ENCODE results near the gene ARFGEF2.
A peak's percentile ranks its signal among the peaks of the same experiment; 100 is the strongest.

Gene ARFGEF2

DNA sequence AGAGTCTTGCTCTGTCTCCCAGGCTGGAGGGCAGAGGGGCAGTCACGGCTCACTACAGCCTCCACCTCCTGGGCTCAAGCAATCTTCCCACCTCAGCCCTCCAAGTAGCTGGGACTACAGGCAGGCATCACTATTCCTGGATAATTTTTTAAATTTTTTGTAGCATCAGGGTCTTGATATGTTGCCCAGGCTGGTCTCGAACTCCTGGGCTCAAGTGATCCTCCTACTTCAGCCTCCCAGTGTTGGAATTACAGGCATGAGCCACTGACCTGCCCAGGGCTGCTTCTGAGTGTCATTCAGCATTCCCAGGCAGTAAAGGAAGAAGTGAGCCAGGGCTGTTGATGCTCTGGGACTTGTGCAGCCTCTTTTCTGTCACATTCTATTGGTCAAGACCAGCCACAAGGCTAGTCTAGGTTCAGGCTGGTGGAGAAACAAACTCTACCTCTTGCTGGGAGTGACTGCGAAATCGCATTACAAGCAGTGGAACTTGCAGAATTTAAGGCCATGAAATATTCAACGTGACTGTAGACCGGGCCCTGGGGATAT lies 2.1 kb upstream of the ARFGEF2 start:
- H3K36me3 ChIP-seq (ENCODE audit: control insufficient read depth, insufficient read depth, low read length) = no peaks in the 10 kb centered on the region
- WGBS, 2 experiments (ENCODE audit: insufficient coverage in 2 of 2) = 82 to 92% methylated on average over 6 of the region's 6 CpGs
- peaks cover 14% of the 10 kb centered on the region for H3K4me1 ChIP-seq (ENCODE audit: control insufficient read depth, insufficient read depth, low read length, poor library complexity, severe bottlenecking)
- no peaks in the 10 kb centered on the region for H3K9me3 ChIP-seq (ENCODE audit: control insufficient read depth, low read length)
- no peak overlapping the region for H3K27ac ChIP-seq (ENCODE audit: low read depth, low read length, severe bottlenecking)
- H3K4me3 ChIP-seq (ENCODE audit: extremely low read depth, insufficient read depth, low read length, poor library complexity, severe bottlenecking) = no peak overlapping the region

GRCh38 chr20:48919882-48920526 lies 1.5 kb upstream of the ARFGEF2 start:
- Histone ChIP-seq H3K4me3 (ENCODE audit: extremely low read depth, insufficient read depth, low read length, poor library complexity, severe bottlenecking) (no peak overlapping the region), H3K9me3 (ENCODE audit: control insufficient read depth, low read length) (no peaks in the 10 kb centered on the region), H3K36me3 (ENCODE audit: control insufficient read depth, insufficient read depth, low read length) (no peaks in the 10 kb centered on the region), H3K27ac (ENCODE audit: low read depth, low read length, severe bottlenecking) (no peak overlapping the region), H3K4me1 (ENCODE audit: control insufficient read depth, insufficient read depth, low read length, poor library complexity, severe bottlenecking) (peaks cover 14% of the 10 kb centered on the region)
- 57 to 78% methylated on average over 4 of the region's 5 CpGs for WGBS, 2 experiments (ENCODE audit: insufficient coverage in 2 of 2)

DNA sequence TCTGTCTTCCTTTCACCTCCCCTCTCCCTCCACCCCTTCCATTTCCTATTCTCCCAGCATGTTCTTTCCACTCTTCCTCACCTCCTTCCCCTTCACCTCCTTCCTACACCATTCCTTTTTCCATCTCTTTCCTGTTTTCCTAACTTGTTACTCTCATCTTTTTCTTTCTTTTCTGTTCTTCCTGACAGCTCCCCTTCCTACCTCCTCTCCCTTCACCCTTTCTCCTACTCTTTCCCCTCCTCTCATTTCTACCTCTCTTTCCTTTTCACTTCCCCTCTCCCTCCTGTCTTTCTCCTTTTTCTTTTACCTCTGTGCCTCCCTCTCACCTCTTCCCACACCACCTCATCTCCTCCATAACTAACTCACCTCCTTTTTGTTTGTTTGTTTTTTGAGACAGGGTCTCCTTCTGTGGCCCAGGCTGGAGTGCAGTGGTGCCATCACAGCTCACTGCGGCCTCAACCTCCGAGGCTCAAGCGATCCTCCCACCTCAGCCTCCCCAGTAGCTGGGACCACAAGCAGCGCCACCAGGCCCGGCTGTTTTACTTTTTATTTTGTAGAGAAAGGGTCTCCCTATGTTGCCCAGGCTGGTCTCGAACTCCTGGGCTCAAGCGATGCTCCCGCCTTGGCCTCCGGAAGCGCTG lies 864 bp upstream of the ARFGEF2 start:
- Histone ChIP-seq H3K4me1 (ENCODE audit: control insufficient read depth, insufficient read depth, low read length, poor library complexity, severe bottlenecking) (peaks cover 14% of the 10 kb centered on the region), H3K36me3 (ENCODE audit: control insufficient read depth, insufficient read depth, low read length) (no peaks in the 10 kb centered on the region), H3K9me3 (ENCODE audit: control insufficient read depth, low read length) (no peaks in the 10 kb centered on the region), H3K4me3 (ENCODE audit: extremely low read depth, insufficient read depth, low read length, poor library complexity, severe bottlenecking) (peak overlapping the region; percentile 80), H3K27ac (ENCODE audit: low read depth, low read length, severe bottlenecking) (peak overlapping the region; percentile 98)
- WGBS, 2 experiments (ENCODE audit: insufficient coverage in 2 of 2) = 22 to 29% methylated on average over 8 of the region's 10 CpGs

DNA sequence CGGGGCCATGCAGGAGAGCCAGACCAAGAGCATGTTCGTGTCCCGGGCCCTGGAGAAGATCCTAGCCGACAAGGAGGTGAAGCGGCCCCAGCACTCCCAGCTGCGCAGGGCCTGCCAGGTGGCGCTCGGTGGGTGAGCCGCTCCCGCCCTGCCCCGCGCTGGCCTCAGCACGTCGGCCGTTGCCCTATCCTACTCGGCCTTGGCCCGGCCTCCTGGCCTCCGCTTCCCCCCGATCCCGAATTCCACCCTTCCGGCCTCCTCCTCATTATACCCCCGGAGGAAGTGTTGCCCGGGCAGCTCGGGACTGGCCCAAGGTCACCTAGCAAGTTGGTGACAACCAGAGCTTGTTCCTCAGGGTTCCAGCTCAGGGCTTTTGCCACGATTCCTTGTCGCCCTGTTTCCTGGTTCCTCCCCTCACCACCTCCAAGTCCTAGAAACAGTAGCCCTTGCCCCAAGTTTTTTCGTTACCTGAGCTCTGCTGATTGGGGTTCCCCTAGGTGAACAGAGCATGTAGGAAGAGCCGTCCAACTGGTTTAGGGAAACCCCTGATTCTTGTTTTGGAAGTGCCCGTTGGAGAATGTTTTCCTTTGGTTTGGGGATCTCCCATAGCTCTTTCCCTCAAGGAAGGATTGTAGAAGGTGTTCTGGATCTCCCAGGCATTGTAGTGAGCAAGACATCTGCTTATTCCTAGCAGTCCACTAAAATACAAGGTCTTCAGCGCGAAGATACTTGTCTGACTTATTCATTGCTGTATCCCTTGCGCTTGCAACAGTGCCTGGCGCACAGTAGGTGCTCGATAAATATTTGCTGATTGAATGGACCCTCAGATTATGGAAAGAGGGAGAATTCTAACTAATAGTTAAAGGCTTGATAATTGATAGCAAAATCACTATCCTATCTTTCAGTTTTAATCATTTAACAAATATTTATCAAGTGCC lies 641 bp downstream of the ARFGEF2 start:
- peak overlapping the region; percentile 80 for H3K4me3 ChIP-seq (ENCODE audit: extremely low read depth, insufficient read depth, low read length, poor library complexity, severe bottlenecking)
- peaks cover 14% of the 10 kb centered on the region for H3K4me1 ChIP-seq (ENCODE audit: control insufficient read depth, insufficient read depth, low read length, poor library complexity, severe bottlenecking)
- peaks cover 7% of the 10 kb centered on the region for H3K36me3 ChIP-seq (ENCODE audit: control insufficient read depth, insufficient read depth, low read length)
- WGBS, 2 experiments (ENCODE audit: insufficient coverage in 2 of 2) = 1 to 7% methylated on average over 25 to 26 of the region's 34 CpGs
- H3K27ac ChIP-seq (ENCODE audit: low read depth, low read length, severe bottlenecking) = peak overlapping the region; percentile 98
- H3K9me3 ChIP-seq (ENCODE audit: control insufficient read depth, low read length) = no peaks in the 10 kb centered on the region

DNA sequence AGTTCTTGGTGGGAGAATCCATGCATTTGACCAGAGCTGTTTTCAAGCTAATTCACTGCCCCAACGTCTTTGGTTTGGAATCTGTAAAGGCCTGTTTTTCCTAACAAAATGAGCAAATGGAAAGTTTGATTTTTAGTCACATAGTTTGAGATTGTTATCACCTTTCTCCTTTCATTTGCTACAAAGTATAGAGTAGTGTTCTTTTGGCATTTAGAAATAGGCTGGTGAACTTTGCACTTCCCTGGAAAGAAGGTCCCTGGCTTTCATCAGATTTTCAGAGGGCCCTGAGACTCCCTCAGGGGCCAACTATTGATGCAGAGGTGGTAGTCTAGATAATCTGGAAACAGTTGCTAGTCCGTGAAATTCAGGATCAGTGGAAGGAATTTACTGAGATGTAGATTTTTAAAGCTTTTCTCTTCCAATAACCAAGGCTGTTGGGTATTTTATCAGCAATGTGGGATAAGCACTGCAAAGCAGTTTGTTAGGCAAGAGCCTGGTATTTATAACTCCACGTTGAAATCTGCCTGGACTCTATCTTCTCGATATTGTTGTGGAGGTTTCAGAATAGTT lies 1.7 kb downstream of the ARFGEF2 start:
- peaks cover 14% of the 10 kb centered on the region for H3K4me1 ChIP-seq (ENCODE audit: control insufficient read depth, insufficient read depth, low read length, poor library complexity, severe bottlenecking)
- WGBS, 2 experiments (ENCODE audit: insufficient coverage in 2 of 2) = 66 to 83% methylated on average over 1 to 2 of the region's 4 CpGs
- H3K27ac ChIP-seq (ENCODE audit: low read depth, low read length, severe bottlenecking) = peak overlapping the region; percentile 30

GRCh38 chr20:48924756-48925109 lies 3.2 kb downstream of the ARFGEF2 start:
- Histone ChIP-seq H3K36me3 (ENCODE audit: control insufficient read depth, insufficient read depth, low read length) (peaks cover 9% of the 10 kb centered on the region), H3K9me3 (ENCODE audit: control insufficient read depth, low read length) (no peaks in the 10 kb centered on the region), H3K27ac (ENCODE audit: low read depth, low read length, severe bottlenecking) (no peak overlapping the region), H3K4me1 (ENCODE audit: control insufficient read depth, insufficient read depth, low read length, poor library complexity, severe bottlenecking) (peaks cover 14% of the 10 kb centered on the region), H3K4me3 (ENCODE audit: extremely low read depth, insufficient read depth, low read length, poor library complexity, severe bottlenecking) (no peak overlapping the region)
- WGBS, 2 experiments (ENCODE audit: insufficient coverage in 2 of 2) = 92% methylated on average over 2 of the region's 3 CpGs; no CpG with 5 or more reads in 1 of the 2 experiments

More for the DNA sequence above, 1.7 kb downstream of the ARFGEF2 start:
- no peaks in the 10 kb centered on the region for H3K9me3 ChIP-seq (ENCODE audit: control insufficient read depth, low read length)
- peak overlapping the region; percentile 80 for H3K4me3 ChIP-seq (ENCODE audit: extremely low read depth, insufficient read depth, low read length, poor library complexity, severe bottlenecking)
- peaks cover 9% of the 10 kb centered on the region for H3K36me3 ChIP-seq (ENCODE audit: control insufficient read depth, insufficient read depth, low read length)

- Histone ChIP-seq H3K9me3 (ENCODE audit: control insufficient read depth, low read length) (no peaks in the 10 kb centered on the region), H3K4me1 (ENCODE audit: control insufficient read depth, insufficient read depth, low read length, poor library complexity, severe bottlenecking) (peaks cover 22% of the 10 kb centered on the region), H3K27ac (ENCODE audit: low read depth, low read length, severe bottlenecking) (no peak overlapping the region), H3K36me3 (ENCODE audit: control insufficient read depth, insufficient read depth, low read length) (peaks cover 9% of the 10 kb centered on the region), H3K4me3 (ENCODE audit: extremely low read depth, insufficient read depth, low read length, poor library complexity, severe bottlenecking) (no peak overlapping the region)
- WGBS, 2 experiments (ENCODE audit: insufficient coverage in 2 of 2) = 100% methylated on average over 1 of the region's 3 CpGs; no CpG with 5 or more reads in 1 of the 2 experiments
Observed at GRCh38 chr20:48926267-48926666, 4.8 kb downstream of the ARFGEF2 start.

DNA sequence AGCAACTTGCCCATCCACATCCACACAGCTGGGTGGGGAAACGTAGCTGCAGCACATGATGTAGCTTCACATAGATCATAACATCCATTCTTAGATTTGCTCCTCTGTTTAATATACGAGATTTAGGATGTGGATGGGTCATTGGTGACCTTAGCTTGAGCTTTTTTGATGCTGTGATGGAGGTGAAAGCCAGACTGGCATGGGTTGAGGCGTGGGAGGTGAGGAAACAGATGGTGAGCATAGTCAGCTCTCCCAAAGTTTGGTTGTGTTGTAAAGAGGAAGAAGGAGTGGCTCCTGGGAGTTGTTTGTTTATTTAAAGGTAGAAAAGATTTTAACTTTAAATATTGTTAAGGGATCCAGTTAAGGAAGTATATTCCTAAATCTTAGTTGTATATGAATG lies 5.3 kb downstream of the ARFGEF2 start:
- peaks cover 9% of the 10 kb centered on the region for H3K36me3 ChIP-seq (ENCODE audit: control insufficient read depth, insufficient read depth, low read length)
- no peak overlapping the region for H3K4me3 ChIP-seq (ENCODE audit: extremely low read depth, insufficient read depth, low read length, poor library complexity, severe bottlenecking)
- H3K9me3 ChIP-seq (ENCODE audit: control insufficient read depth, low read length) = no peaks in the 10 kb centered on the region
- no peak overlapping the region for H3K27ac ChIP-seq (ENCODE audit: low read depth, low read length, severe bottlenecking)
- H3K4me1 ChIP-seq (ENCODE audit: control insufficient read depth, insufficient read depth, low read length, poor library complexity, severe bottlenecking) = peaks cover 22% of the 10 kb centered on the region
- 88 to 92% methylated on average over 2 of the region's 3 CpGs for WGBS, 2 experiments (ENCODE audit: insufficient coverage in 2 of 2)

DNA sequence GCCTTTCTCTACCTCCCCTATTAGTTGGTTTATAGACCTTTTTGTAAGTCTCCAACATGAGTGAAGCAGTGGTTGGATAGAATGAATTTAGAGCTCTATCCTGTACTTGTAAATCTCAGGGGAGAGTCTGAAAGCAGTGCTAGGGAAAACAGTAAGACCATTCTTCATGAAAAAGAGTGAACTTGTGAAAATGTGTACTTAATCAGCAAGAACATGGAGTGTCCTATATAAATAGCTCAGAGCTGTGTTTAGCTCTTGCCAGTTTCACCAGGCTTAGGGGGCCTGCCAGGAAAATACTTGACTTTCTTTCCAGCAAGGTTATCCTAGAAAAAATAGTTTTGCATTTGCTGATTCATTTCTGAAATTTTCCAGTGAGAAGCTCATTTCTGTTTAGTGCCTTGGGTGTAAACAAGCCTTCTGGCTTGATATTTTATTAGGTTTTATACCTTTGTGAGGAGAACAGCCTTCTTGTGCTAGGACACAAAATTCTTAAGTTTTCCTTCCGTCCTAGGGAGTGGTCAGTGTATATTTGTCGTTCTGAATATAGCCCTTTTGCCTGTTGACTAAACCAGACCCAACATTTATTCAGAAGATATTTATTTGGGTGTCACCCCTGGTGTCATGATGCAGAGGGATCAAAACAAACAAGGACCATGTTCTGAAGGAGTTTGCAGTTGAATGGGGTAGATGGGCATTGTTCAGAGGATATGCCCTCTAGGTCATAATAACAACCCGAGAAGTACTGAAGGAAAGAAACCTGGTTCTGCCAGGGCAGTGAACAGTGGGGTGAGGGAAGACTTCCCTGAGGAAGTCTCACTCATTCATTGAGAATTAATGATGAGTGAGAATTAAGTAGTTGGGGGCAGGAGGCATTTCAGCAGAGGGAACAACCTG lies 7.6 kb downstream of the ARFGEF2 start:
- WGBS, 2 experiments (ENCODE audit: insufficient coverage in 2 of 2) = 100% methylated on average over 1 of the region's 3 CpGs; no CpG with 5 or more reads in 1 of the 2 experiments
- H3K4me3 ChIP-seq (ENCODE audit: extremely low read depth, insufficient read depth, low read length, poor library complexity, severe bottlenecking) = no peak overlapping the region
- H3K27ac ChIP-seq (ENCODE audit: low read depth, low read length, severe bottlenecking) = no peak overlapping the region
- H3K36me3 ChIP-seq (ENCODE audit: control insufficient read depth, insufficient read depth, low read length) = peaks cover 9% of the 10 kb centered on the region
- H3K9me3 ChIP-seq (ENCODE audit: control insufficient read depth, low read length) = no peaks in the 10 kb centered on the region
- peaks cover 24% of the 10 kb centered on the region for H3K4me1 ChIP-seq (ENCODE audit: control insufficient read depth, insufficient read depth, low read length, poor library complexity, severe bottlenecking)
